HG02840 (cell line): ENCODE measurements around the gene KLHDC4.
"Not testable (repeated sequence)": the region's sequence is repeated elsewhere in the genome, so short reads cannot be mapped to it uniquely, and the experiment has no call there.

Source experiments
- ATAC-seq: cut with Tn5 transposase; IDR thresholded peaks from one replicate; pipeline ENCODE4 v1.9.1; 2021; ENCODE audit warnings: mild to moderate bottlenecking, moderate library complexity, moderate number of reproducible peaks; ENCODE audit not compliant: unreplicated experiment, low FRiP score

KLHDC4 gene

DNA sequence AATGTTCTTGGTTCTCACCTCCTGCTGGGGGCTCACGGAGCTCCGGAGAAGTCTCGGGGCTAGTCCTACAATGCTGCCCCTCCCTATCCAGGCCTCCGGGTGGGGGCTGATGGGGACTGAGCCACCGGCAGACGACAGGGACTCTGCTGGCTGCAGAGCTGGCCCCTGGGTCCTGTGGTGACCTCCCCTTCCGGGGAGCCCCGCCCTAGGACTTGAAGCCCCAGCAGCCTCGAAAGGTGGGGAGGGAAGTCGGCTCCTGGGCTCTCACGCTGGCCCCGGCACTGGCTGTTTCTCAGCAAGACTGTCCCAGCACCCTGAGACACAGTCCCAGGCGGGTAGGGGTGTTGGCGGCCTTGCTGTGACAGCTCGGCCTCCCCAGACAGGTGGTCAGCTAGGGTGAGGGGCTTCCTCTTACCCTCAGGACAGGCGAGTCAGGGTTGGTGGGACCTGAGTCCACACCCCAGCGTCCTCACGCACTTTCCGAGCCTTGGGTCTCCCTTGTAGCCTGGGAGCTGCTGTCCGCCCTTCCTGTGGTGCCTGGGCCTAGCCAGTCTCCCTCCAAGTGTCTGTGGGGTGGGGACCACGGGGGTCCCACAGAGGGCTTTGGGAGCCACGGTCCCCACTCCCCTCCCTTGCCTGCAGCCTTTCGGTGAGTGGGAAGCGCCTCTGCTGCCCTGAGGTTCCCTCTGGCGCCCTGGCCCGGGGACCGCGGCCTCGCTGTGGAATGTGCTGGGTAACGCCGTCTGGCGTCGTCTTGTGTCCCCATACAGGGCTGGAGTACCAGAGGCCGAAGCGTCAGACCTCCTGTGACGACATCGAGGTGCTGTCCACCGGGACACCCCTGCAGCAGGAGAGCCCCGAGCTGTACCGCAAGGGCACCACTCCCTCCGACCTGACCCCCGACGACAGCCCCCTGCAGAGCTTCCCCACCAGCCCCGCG, 76.6 kb downstream of the KLHDC4 start:
- ATAC-seq: no peak

DNA sequence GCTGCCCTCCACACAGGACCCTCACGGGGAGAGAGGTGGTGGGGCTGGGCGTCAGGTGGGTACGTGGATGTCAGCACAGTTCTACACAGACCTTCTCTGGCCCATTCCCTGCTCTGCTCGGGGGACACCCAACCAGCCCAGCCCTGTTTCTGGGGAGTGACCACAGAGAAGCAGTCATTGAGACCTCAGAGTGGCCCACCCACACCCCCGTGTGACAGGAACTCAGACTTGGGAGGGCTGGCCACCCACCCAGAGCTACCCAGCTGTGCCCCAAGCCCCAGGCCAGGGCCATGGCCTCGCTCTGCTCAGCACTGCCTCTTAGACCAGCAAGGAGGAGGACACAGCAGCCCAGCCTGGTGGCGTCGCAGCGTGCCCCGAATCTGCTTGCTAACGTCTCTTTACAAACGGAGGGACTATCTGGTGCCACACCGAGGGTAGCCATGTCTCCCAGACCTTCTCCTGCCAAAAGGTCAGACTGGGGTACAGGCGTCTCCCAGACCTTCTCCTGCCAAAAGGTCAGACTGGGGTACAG, 77.7 kb downstream of the KLHDC4 start:
- ATAC-seq: no peak

DNA sequence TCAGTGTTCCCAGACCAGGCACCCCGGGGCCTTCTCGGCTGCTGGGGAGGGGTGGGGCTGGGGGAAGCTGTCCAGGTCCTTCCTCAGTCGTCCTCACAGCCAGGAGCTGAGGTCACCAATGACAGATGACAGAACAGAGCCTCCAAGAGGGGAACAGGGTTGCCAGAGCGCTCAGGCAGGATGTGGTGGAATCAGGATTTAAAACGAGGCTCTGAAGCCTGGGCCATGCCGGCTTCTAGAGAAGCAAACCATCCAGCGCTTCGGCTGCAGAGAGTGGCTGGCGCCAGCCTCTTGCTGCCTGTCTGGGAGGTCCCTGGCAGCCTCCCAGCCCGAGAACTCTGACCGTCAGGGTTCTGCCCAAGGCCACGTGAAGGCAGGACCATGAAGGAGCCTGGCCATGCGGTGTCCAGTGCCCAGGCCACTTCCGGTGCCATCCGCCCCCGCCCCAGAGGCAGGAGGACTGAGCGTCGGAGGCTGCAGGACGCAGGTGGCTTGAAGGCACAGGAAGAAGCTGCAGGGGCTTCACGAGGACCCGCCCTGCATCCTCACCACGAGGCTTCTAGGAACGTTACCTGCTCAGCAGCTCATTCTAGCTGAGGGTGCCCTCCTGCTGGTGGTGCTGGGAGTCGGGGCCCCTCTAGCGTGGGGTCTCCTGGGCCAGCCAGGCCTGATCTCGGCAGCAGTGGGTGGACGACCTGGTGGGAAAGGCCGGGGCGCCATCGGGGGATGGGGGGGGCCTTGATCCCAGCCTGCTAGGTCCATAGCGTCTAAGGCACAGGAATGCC, 78.5 kb downstream of the KLHDC4 start:
- no peak for ATAC-seq

DNA sequence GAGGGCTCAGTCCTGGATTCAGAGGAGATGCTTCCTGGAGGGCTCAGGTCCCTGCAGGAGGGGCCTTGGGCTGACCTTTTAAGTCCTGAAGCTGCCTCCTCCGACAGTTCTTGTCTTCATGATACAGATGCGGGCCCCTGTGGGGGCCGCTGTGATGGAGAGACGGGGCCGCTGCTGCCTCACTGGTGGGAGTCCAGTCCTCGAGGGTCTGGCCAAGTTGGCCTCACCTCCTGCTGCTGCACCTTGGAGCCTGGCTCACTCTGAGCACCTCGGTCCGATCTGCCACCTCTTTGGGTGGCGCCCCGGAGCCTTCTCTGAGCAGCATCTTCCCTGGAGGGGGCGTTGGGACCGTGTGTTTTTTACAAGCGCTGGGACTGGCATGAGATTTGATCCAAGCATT, 79.1 kb downstream of the KLHDC4 start:
- no peak for ATAC-seq

DNA sequence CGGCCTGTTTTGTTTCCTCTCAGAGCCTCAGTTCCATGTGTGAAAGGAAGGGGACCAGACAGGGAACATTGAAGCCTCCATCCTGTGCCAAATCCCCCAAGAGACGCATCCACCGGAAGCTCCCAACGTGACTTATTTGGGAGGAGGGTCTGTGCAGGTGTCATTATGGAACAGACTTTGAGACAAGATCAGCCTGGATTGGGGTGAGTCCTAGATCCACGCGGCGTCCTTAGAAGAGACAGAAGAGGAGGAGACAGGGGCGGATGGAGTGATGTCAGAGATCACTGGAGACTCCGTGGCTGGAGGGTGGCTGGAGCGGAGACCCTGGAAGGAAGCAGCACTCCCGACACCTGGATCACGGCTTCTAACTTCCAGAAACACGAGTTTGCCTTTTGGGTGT, 80.0 kb downstream of the KLHDC4 start:
- ATAC-seq: no peak

DNA sequence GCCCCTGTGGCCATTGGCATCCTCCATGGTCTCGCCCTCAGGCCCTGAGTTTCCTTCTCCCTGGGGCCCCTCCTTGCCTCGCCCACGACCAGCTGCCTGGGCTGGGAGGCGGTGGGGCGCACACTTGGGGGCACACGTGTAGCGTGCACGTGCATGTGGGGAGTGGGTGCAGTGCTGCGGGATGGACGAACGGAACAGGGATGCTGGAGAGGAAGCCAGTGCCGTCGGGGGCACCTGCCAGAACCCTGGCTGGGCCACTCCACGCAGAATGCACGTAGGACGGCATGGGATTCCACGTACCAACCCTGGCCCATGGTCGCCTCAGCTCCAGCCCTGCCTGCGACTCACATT, 80.4 kb downstream of the KLHDC4 start:
- ATAC-seq: no peak

DNA sequence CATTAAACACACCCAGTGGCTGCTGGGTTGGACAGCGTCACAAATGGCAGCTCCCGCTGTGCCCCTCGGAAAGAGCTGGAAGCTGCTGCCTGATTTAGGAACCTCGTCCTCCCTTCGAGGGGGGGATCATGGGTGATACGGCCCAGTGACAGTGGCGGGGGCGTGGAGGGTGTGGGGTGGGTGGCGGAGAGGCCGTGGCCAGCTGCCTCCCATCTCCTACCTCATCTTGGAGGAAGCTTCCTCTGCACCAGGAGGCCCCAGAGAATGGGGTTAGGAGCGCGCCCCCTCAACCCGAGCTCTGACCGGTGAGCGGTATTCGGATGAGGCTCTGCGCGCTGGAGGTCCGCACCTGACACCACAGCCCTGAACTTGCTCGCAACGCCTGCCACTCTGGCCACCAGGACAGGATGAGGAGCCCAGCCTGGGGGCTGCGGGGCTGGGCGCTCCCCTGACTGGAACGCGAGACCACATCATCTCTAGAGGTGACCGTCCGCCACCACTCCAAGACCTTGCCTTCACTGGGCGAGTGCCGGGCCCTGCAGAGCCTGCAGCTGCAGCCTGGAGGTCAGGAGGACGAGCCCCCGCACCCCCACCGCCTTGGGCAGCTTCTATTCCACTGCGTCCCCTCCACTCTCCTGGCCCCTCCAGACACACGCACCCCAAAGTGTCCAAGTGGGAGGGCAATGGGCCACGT, 80.9 kb downstream of the KLHDC4 start:
- ATAC-seq: no peak

DNA sequence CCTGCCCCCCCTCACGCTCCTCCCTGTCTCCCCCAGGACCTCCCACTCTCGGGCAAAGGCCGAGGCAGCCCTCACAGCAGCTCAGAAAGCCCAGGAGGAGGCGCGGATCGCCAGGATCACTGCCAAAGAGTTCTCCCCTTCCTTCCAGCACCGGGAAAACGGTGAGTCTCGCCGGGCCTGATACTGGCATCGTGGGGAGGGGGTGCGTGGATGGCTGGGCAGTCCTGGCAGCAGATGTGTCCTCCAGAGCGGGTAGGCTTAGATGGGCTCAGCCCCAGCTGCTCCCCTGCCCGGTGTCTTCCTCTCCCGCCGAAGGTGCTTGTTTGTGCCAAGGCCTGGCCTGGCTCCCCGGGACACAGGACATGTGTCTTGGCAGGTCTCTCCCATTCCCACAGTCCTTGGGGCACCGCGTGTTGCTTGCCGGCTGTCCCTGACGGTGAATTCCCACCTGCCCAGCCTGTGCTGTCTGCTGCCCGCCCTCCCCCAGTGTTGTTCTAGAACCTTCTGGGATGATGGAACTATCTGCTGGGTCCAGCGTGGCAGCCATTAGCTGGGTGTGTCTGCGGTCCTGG, 81.6 kb downstream of the KLHDC4 start:
- ATAC-seq: no peak

DNA sequence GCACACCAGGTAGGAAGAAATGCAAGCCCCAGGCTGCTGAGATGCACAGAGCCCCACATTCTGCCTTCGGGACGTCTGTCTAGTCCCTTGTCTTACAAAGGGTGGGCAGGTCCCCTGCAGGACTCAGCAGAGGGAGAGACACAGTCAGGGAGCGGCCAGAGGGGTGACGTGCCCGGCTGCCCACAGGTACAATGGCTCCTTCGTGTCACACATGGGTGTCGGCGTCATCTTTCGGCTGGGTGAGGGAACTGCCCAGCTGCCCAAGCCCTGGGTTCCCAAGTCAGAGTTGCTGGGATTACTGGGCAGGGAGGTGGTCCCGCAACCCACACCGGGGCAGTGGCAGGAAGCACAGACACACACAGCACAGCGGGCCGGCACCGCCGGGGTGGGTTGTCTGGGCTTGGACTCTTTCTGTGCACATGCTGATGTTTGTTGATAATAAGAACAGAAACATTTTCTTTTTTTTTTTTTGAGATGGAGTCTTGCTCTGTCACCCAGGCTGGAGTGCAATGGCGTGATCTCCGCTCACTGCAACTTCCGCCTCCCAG, 82.9 kb downstream of the KLHDC4 start:
- ATAC-seq: no peak

DNA sequence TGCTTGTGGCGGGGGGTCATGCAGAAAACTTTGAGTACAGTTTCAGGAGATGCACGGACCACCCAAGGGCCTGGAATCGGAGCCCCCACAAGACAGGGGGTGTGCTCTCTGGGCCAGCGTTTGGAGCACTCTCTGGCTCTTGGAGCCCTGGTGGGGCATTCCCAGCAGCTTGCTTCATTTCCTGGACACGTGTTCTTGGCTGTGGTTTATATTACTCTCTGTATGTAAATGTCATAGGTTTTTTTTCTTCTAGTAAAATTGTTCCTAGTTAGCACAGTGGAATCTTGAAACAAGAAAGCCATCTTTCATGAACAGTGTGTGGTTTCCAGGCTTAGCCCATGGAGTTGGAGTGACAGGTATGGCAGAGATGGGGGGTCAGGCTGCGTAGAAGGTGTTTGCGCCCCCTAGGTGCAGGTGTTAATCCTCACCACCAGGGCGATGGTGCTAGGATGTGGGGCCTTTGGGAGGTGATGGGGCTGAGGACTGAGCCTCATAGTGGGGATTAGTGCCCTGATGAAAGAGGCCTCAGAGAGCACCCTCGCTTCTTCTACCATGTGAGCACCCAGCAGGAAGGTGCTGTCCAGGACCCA, 83.7 kb downstream of the KLHDC4 start:
- ATAC-seq: no peak

DNA sequence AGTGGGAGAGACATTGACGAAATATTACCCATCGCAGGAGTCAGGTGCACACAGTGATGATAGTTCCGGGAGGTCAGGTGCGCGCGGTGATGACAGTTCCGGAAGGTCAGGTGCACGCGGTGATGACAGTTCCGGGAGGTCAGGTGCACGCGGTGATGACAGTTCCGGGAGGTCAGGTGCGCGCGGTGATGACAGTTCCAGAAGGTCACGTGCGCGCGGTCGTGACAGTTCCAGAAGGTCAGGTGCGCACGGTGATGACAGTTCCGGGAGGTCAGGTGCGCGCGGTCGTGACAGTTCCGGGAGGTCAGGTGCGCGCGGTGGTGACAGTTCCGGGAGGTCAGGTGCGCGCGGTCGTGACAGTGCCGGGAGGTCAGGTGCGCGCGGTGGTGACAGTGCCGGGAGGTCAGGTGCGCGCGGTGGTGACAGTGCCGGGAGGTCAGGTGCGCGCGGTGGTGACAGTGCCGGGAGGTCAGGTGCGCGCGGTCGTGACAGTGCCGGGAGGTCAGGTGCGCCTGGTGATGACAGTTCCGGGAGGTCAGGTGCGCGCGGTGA, 84.7 kb downstream of the KLHDC4 start:
- not testable (repeated sequence) for ATAC-seq

DNA sequence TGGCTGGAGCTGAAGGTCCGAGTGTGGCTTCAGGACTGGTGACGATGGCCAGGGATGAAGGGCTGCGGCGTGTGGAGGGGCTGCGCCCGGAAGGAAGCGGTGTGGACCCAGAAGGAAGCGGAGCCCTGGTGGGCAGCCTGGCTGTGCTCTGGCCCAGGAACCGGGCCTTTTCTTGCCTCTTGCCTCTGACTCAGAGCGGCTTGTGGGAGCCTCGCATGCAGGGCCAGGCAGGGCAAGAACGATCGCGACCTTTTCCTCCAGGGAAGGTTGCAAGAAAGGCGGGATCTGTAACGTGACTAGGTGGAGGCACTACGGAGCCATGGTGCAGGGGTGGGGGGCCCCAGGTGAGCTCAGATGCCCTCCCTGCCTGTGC, 85.5 kb downstream of the KLHDC4 start:
- ATAC-seq: no peak

DNA sequence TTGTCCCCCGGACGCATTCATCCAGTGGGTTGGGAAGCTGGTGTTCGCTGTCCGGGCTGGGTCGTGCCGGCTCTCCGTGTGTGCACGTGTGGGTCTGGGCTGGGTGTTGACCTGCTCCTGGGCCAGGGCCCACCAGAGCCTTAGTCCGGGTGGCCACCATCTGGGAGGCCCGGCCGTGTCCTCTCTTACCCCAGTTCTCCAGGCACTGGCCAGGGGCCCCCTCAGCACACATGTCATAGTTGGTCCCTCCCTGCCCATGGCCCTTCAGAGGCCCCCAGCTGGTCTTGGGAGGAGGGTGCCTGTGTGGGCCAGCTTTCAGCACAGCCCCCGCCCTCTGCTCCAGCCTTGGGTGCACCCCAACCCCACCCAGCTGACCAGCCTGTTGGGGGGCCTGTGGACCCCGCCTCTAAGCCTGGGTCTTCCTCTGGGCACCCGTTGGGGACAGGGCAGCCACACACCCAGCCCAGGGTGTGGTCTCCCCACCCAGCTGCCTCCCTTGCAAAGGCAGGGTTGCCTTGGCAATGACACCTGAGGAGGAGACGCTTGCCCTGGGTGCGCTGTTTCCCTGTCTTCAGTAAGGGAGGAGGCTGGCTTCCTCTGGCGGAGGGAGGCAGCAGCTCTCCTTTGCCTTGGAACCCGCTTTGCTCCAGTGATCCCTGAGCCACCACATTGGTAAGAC, 86.1 kb downstream of the KLHDC4 start:
- ATAC-seq: no peak

DNA sequence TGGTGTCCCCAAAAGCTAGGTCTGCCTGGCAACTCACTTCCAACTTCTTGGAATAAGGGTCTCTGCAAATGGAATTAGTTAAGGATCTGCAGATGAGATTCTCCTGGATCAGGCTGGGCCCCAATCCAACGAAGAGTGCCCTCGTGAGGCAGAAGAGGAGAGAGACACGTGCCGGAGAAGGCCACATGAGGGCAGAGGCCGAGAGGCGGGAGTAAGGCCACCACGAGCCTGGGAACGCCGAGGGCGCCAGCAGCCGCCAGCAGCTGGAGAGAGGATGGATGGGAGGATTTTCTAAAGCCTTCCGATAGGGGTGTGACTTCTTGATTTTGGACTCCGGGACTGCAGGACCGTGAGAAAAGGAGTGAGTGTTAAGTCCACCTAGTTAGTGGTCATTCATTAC, 87.2 kb downstream of the KLHDC4 start:
- ATAC-seq: no peak

DNA sequence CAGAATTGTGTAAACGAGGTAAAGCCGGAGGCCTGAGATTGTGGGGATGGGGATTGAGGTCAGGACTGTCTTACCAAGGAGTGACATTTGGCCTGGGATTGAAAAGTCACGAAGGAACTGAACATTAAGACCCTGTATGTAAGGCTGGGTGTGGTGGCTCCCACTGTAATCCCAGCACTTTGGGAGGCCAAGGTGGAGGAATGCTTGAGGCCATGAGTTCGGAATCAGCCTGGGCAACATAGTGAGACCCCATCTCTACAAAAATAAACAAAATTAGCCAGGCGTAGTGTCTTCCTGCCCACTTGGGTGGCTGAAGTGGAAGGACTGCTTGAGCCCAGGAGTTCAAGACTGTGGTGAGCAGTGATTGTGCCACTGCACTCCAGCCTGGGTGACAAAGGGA, 88.0 kb downstream of the KLHDC4 start:
- no peak for ATAC-seq

DNA sequence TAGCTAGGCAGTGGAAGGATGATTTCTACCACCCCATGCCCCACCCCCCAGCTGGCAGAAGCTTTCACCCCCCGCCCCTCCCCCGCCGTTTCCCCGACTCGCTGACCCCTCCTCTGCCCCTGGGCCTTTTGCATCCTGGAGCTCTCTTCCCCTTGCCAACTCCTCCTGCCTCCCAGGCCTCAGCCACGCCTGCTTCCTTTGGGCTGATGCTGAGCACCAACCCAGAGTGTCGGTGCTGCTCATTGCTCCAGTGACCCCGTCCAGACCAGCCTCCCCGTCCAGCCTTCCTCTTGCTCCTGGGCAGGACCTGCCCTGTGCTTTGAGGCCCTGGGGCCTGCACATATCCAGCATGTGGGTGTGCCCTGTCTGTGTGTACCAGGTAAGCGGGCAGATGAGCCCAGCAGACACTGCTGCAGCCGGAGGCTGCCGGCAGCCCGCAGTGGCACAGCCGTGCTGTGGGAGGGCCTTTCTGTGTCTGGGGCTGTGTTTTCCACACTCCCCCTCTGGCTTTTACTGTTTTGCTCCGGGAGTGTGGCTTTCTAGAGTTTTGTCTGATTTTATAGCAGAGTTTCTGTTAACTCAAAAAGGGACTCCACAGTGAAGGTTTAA, 90.6 kb downstream of the KLHDC4 start:
- no peak for ATAC-seq

DNA sequence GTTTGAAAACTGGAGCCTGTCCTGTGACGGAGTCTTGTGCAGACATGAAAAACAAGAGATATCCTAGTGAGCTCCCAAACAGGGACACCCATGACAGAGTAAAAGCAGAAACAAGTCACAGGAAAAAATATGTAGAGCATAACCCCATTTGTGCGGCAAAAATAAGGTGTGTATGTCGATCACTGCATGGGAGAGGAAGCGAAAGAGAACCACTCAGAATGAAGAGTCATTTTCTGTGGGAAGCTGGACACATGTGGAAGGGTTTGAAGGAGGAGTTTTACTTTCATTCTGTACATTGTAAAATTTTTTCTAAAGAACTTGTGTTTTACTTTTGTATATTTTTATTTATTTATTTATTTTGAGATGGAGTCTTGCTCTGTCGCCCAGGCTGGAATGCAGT, 91.4 kb downstream of the KLHDC4 start:
- no peak for ATAC-seq

DNA sequence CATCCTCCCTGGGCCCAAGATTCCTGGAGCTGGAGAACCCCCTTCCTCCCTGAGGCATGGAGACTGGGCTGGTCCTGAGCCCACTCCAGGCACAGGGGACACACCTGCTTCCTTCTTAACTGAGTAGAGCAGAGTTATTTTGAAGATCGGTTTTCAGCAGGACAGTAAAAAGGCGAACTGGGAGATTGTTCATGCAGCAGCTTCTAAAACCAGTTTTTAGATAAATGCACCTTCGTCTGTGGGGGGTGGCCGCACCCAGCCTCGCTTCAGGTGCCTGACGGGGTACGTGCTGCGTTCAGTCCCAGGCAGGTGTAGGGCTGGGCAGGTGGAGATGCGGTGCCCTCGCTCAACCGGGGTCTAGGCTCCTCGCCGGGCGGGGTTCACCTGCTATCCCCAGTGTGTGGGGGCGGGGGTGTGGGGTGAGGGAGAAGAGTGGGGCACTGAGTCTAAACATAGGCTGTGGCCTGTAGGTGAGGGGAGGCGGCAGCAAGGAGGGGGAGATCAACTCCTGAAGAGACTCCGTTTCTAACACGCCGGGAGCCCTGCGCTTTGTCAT, 94.0 kb downstream of the KLHDC4 start:
- no peak for ATAC-seq
